ENCODE data around the gene BUB3. TPM values are rescaled to one million over a fixed set of nuclear protein-coding genes. Genes with fewer than 3 reads are reported as not detected.

The BUB3 gene
- total RNA-seq, 1 experiment from 2014 or later = 291 TPM

- Histone ChIP-seq H3K27me3 (ENCODE audit: low read length) (no peaks in the 10 kb centered on the region), H3K4me1 (ENCODE audit: insufficient read depth, low read length) (no peaks in the 10 kb centered on the region), H3K9me2 (replicated peaks; ENCODE audit: low read length) (no peaks in the 10 kb centered on the region), H3K4me3 (ENCODE audit: low read length) (no peak overlapping the region), H2AFZ (ENCODE audit: low read length) (no peak overlapping the region), H4K20me1 (ENCODE audit: low read length) (no peaks in the 10 kb centered on the region), H3K36me3 (ENCODE audit: low read depth, low read length) (no peaks in the 10 kb centered on the region), H3K4me2 (ENCODE audit: low read length) (no peak overlapping the region), H3F3A (ENCODE audit: low read length, unreplicated experiment) (no peaks in the 10 kb centered on the region), H3K9me3 (ENCODE audit: low read length) (no peaks in the 10 kb centered on the region), H3K27ac (ENCODE audit: low read length) (no peak overlapping the region), H3K9ac (ENCODE audit: low read length) (no peak overlapping the region), H3K79me2 (ENCODE audit: low read length) (no peaks in the 10 kb centered on the region)
- ATAC-seq (no peak), DNase-seq (no peak)
- ChIA-PET POLR2A (ENCODE audit: unreplicated experiment) (no interaction called here), CTCF (no interaction called here)
- no TSS peak for BruUV-seq (replicated peaks)
- intact Hi-C loops (cut with micrococcal nuclease) = no loop called here
- no peak for TF ChIP-seq EZH2phosphoT487 (IDR thresholded peaks at IDR 0.05; ENCODE audit: borderline replicate concordance, low read length)
- TF ChIP-seq EZH2 (IDR thresholded peaks at IDR 0.05; ENCODE audit: low read length, unreplicated experiment) = no peak
- no peak for TF ChIP-seq CTCF (conservative IDR thresholded peaks at IDR 0.05; ENCODE audit: low read depth, low read length)
These were observed 36.4 kb upstream of the BUB3 start for GRCh38 chr10:123117644-123118417.

- no peak for TF ChIP-seq EZH2phosphoT487 (IDR thresholded peaks at IDR 0.05; ENCODE audit: borderline replicate concordance, low read length)
- no peak for TF ChIP-seq CTCF (conservative IDR thresholded peaks at IDR 0.05; ENCODE audit: low read depth, low read length)
- TF ChIP-seq EZH2 (IDR thresholded peaks at IDR 0.05; ENCODE audit: low read length, unreplicated experiment) = no peak
- no peaks in the 10 kb centered on the region for H3K9me2 ChIP-seq (replicated peaks; ENCODE audit: low read length)
- H3K27me3 ChIP-seq (ENCODE audit: low read length) = no peaks in the 10 kb centered on the region
- POLR2A ChIA-PET (ENCODE audit: unreplicated experiment) = no interaction called here
- no peaks in the 10 kb centered on the region for H4K20me1 ChIP-seq (ENCODE audit: low read length)
- H3K27ac ChIP-seq (ENCODE audit: low read length) = no peak overlapping the region
- H2AFZ ChIP-seq (ENCODE audit: low read length) = no peak overlapping the region
- no peaks in the 10 kb centered on the region for H3K79me2 ChIP-seq (ENCODE audit: low read length)
- H3K9me3 ChIP-seq (ENCODE audit: low read length) = no peaks in the 10 kb centered on the region
- H3F3A ChIP-seq (ENCODE audit: low read length, unreplicated experiment) = no peaks in the 10 kb centered on the region
- BruUV-seq (replicated peaks) = no TSS peak
- no peak overlapping the region for H3K4me2 ChIP-seq (ENCODE audit: low read length)
- intact Hi-C loops (cut with micrococcal nuclease) = no loop called here
- CTCF ChIA-PET = no interaction called here
- H3K9ac ChIP-seq (ENCODE audit: low read length) = no peak overlapping the region
- H3K36me3 ChIP-seq (ENCODE audit: low read depth, low read length) = no peaks in the 10 kb centered on the region
- ATAC-seq = no peak
- H3K4me1 ChIP-seq (ENCODE audit: insufficient read depth, low read length) = no peaks in the 10 kb centered on the region
- no peak for DNase-seq
- no peak overlapping the region for H3K4me3 ChIP-seq (ENCODE audit: low read length)
These were observed 35.1 kb upstream of the BUB3 start for GRCh38 chr10:123119081-123119480.

- CTCF ChIA-PET = no interaction called here
These were observed 28.0 kb upstream of the BUB3 start for GRCh38 chr10:123126246-123126645.

More at GRCh38 chr10:123126246-123126645, 28.0 kb upstream of the BUB3 start:
- Histone ChIP-seq H3K9ac (ENCODE audit: low read length) (no peak overlapping the region), H3K27ac (ENCODE audit: low read length) (no peak overlapping the region), H3K79me2 (ENCODE audit: low read length) (no peaks in the 10 kb centered on the region), H3K4me1 (ENCODE audit: insufficient read depth, low read length) (peaks cover 22% of the 10 kb centered on the region), H4K20me1 (ENCODE audit: low read length) (no peaks in the 10 kb centered on the region), H3K9me2 (replicated peaks; ENCODE audit: low read length) (no peaks in the 10 kb centered on the region), H3K4me3 (ENCODE audit: low read length) (no peak overlapping the region), H3K4me2 (ENCODE audit: low read length) (no peak overlapping the region), H3K9me3 (ENCODE audit: low read length) (no peaks in the 10 kb centered on the region), H3K36me3 (ENCODE audit: low read depth, low read length) (no peaks in the 10 kb centered on the region), H3F3A (ENCODE audit: low read length, unreplicated experiment) (no peaks in the 10 kb centered on the region), H2AFZ (ENCODE audit: low read length) (no peak overlapping the region), H3K27me3 (ENCODE audit: low read length) (no peaks in the 10 kb centered on the region)
- POLR2A ChIA-PET (ENCODE audit: unreplicated experiment) = no interaction called here
- intact Hi-C loops (cut with micrococcal nuclease) = no loop called here
- BruUV-seq (replicated peaks) = no TSS peak
- DNase-seq (no peak), ATAC-seq (no peak)
- TF ChIP-seq CTCF (conservative IDR thresholded peaks at IDR 0.05; ENCODE audit: low read depth, low read length) (no peak), EZH2 (IDR thresholded peaks at IDR 0.05; ENCODE audit: low read length, unreplicated experiment) (no peak), EZH2phosphoT487 (IDR thresholded peaks at IDR 0.05; ENCODE audit: borderline replicate concordance, low read length) (no peak)
